HepG2 (cell line): Measurements from ENCODE around the gene RNFT2.

Source experiments
- CHD4 ChIP-seq: fragments of 200-600 bp; sonication (generic); IDR thresholded peaks from 2 replicates; pipeline ENCODE4 v1.7.0; 2017; ENCODE audit warnings: mild to moderate bottlenecking, low read length, borderline replicate concordance
- DDIT3 ChIP-seq: sonication (generic); formaldehyde crosslinking; IDR thresholded peaks from 2 replicates; pipeline ENCODE4 v1.4.0; 2020; ENCODE audit warnings: mild to moderate bottlenecking, missing genetic modification reagents
- GMEB2 ChIP-seq: IDR thresholded peaks from 2 replicates; pipeline ENCODE4 v1.6.1; 2016; ENCODE audit warnings: missing biosample characterization, missing genetic modification reagents, low read depth
- ZHX2 ChIP-seq, 2 experiments: sonication (generic) in 1 of 2; formaldehyde crosslinking in 1 of 2; IDR thresholded peaks; 2 replicates each; pipeline versions ENCODE4 v1.6.1 to v1.9.0; 2014 to 2022; ENCODE audit warnings: antibody characterized with exemption in 1 of 2, borderline replicate concordance in 1 of 2, inconsistent platforms in 1 of 2, low read depth in 1 of 2, missing genetic modification reagents in 1 of 2

GRCh38 chr12:116884871-116885270 is 146.8 kb downstream of the RNFT2 start:
- TF ChIP-seq CHD4, result no peak
- no peak for TF ChIP-seq DDIT3 (CRISPR knock-in tag)
- TF ChIP-seq ZHX2 (IDR thresholded peaks at IDR 0.05; ENCODE audit: low read depth), result no peak
- no peak for TF ChIP-seq ZHX2 (CRISPR knock-in tag; IDR thresholded peaks at IDR 0.05; ENCODE audit: borderline replicate concordance)
- TF ChIP-seq GMEB2 (CRISPR knock-in tag), result no peak
